CD8-positive, alpha-beta memory T cell (primary cell): ENCODE measurements around the gene SFXN5. TPM values are rescaled to one million over a fixed set of nuclear protein-coding genes. Genes with fewer than 3 reads are reported as not detected.

Experiments used
- CTCF ChIA-PET: fragments of 350-600 bp; sonication (Branson Sonifier 250); formaldehyde crosslinking; loops from one replicate; lab custom pipeline; 2021; ENCODE audit warnings: antibody characterized with exemption; lab: Charles Lee
- POLR2A ChIA-PET: fragments of 350-600 bp; sonication (Branson Sonifier 250); formaldehyde crosslinking; loops from one replicate; lab custom pipeline; 2021; ENCODE audit warnings: antibody characterized with exemption; lab: Charles Lee
- DNase-seq, 5 donors: peaks; one replicate each; pipeline versions ENCODE4 v3.0.0 to v3.0.0-alpha.2; 2020 to 2022; ENCODE audit warnings: mixed read lengths in 1 of 5
- H3K27ac ChIP-seq: one replicate; pipeline ENCODE4 v1.7.0; 2013; ENCODE audit warnings: low read depth, mild to moderate bottlenecking, low read length, moderate library complexity
- H3K27me3 ChIP-seq: 2 replicates; pipeline ENCODE4 v1.7.0; 2013; ENCODE audit warnings: low read length, mild to moderate bottlenecking; ENCODE audit not compliant: insufficient read depth, poor library complexity, severe bottlenecking
- H3K36me3 ChIP-seq: 2 replicates; pipeline ENCODE4 v1.7.0; 2013; ENCODE audit warnings: mild to moderate bottlenecking, low read length, moderate library complexity; ENCODE audit not compliant: insufficient read depth
- H3K4me1 ChIP-seq: 2 replicates; pipeline ENCODE4 v1.7.0; 2013; ENCODE audit warnings: mild to moderate bottlenecking, low read length, moderate library complexity; ENCODE audit not compliant: insufficient read depth
- H3K4me3 ChIP-seq: 2 replicates; pipeline ENCODE4 v1.7.0; 2013; ENCODE audit warnings: mild to moderate bottlenecking, low read length
- H3K9me3 ChIP-seq: 2 replicates; pipeline ENCODE4 v1.7.0; 2013; ENCODE audit warnings: mild to moderate bottlenecking, low read length
- H3K27ac Mint-ChIP-seq, 8 donors: one replicate each; pipeline ENCODE4 v1.8.0; 2020 to 2021; ENCODE audit warnings: mixed read lengths in 8 of 8, mild to moderate bottlenecking in 6 of 8, inconsistent platforms in 3 of 8, moderate library complexity in 3 of 8
- H3K27me3 Mint-ChIP-seq, 2 donors: one replicate each; pipeline ENCODE4 v1.8.0; 2020 to 2021; ENCODE audit warnings: mixed read lengths in 2 of 2, mild to moderate bottlenecking in 1 of 2, moderate library complexity in 1 of 2
- H3K36me3 Mint-ChIP-seq, 3 donors: one replicate each; pipeline ENCODE4 v1.8.0; 2020 to 2021; ENCODE audit warnings: mixed read lengths in 3 of 3, inconsistent platforms in 1 of 3, mild to moderate bottlenecking in 1 of 3
- H3K4me1 Mint-ChIP-seq, 3 donors: one replicate each; pipeline ENCODE4 v1.8.0; 2020 to 2021; ENCODE audit warnings: mixed read lengths in 3 of 3, inconsistent platforms in 1 of 3, mild to moderate bottlenecking in 1 of 3
- H3K4me3 Mint-ChIP-seq, 7 donors: one replicate each; pipeline ENCODE4 v1.8.0; 2020 to 2021; ENCODE audit warnings: mixed read lengths in 7 of 7, mild to moderate bottlenecking in 6 of 7, moderate library complexity in 4 of 7, inconsistent platforms in 2 of 7
- H3K9me3 Mint-ChIP-seq, 5 donors: one replicate each; pipeline ENCODE4 v1.8.0; 2020 to 2022; ENCODE audit warnings: mixed read lengths in 5 of 5, mild to moderate bottlenecking in 3 of 5, moderate library complexity in 2 of 5, inconsistent platforms in 1 of 5
- polyA plus RNA-seq: library from polyadenylated mRNA; unstranded; fragments of 300-500 nt; fragmentation: Illumina TruSeq; gene quantifications from one replicate; pipeline ENCODE4 v1.2.3, GENCODE V29; 2021
- total RNA-seq, 2 experiments: library from RNA; stranded (reverse); gene quantifications; one replicate each; pipeline ENCODE4 v1.2.3, GENCODE V29; 2021

Gene SFXN5
- total and polyA plus RNA-seq, 3 experiments from 2014 or later = 1.8 to 19.1 (median 16.8) TPM

DNA sequence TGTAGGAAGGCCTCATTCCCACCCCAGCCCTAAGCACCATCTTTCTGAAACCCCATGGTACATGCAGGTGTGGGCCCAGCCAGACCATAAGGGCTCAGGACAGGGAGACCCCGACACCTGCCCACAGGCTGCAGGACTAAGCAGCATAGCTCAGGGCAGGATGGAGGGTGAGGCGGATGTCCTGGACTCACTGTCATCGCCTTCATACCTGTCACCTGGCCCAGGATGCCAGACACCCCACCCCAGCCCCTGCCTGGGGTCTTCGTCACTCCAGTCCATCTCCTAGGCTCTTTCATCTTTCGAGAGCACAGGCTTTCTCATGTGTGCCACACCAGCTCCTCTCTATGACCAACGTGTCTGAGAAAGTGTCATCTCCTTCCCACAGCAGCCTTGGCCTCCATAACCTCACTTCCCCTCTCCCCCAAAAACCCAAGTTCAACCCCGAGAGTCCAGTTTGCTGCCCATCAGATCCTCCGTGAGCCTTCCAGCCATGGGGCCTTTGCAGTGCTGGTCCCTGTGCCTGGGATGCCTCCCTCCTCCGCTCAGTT lies 82.7 kb downstream of the SFXN5 start:
- Mint-ChIP-seq H3K9me3 (no peaks in the 10 kb centered on the region), H3K27me3 (no peaks in the 10 kb centered on the region), H3K36me3 (peaks cover 0 to 5% (median 2%) of the 10 kb centered on the region in 3 donors), H3K27ac (no peak overlapping the region), H3K4me1 (no peaks in the 10 kb centered on the region), H3K4me3 (no peak overlapping the region)
- no peaks in the 10 kb centered on the region for H3K9me3 ChIP-seq
- DNase-seq = no peak
- ChIA-PET CTCF (interaction anchor here (1.6 kb wide), 1 partner anchor 188 kb away, joined by 7 read pairs; no protein-coding TSS in a partner anchor), POLR2A (no interaction called here)
- H3K4me3 ChIP-seq = no peak overlapping the region
- H3K36me3 ChIP-seq = no peaks in the 10 kb centered on the region
- H3K4me1 ChIP-seq = no peaks in the 10 kb centered on the region
- H3K27me3 ChIP-seq = no peaks in the 10 kb centered on the region
- no peak overlapping the region for H3K27ac ChIP-seq

DNA sequence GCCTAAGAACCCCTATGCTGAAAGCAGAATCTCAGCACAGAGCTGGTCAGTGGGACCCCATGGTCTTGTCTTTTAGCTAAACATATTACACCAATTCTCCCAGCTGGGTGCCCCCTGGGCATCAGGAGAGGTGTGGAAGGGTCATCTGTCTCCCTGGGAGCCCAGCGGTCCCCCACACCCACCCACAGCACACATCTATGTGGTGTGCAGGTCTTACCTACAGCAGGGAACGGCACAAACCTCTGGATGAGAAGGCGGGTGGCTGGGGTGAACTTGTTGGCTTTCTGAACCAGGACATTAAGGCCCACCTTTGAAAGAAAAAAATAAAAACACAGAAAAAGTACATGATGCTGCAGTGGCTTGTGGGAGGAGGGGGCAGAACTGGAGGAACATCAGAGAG lies 83.5 kb downstream of the SFXN5 start:
- Mint-ChIP-seq H3K4me1 (no peaks in the 10 kb centered on the region), H3K27me3 (no peaks in the 10 kb centered on the region)
- POLR2A ChIA-PET = no interaction called here

DNA sequence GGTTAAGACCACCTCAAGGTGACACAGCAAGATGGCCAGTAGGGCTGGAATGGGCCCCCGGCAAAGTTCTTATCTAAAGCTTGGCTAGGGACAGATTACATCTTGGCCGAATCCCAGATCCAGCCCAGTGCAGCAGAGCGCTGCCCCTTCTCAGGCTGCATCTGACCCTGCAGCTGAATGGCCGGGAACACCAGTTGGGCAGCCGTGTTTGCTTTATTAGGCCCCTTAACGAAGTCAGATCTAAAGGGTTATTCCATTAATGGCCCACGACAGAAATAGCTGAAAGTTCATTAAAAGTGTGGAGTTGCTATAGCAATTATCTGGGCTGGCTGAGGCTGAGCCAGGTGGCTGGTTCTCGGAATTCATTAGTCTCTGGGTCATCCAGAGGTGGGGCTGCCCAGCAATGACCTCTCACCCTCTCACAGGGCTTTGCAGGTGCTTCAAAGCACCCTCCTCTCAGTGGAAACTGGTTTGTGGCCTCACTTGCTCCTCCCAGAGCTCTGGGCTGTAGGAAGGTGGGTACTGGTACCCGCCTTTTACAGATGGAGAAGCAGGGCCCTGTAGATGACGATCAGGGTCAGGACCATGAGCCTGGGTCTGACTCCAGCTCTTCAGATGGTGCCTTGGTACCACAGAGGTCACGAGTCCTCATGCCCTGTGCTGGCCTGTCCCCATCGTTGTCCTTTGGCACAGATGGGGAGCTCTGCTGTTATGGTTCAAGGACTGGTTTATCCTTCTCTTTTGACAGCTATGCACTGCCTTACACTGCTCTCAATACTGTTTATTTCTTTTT lies 85.4 kb downstream of the SFXN5 start:
- Mint-ChIP-seq H3K27ac (no peak overlapping the region), H3K4me3 (no peak overlapping the region), H3K9me3 (no peaks in the 10 kb centered on the region), H3K27me3 (no peaks in the 10 kb centered on the region), H3K36me3 (peaks cover 2 to 5% (median 5%) of the 10 kb centered on the region in 3 donors), H3K4me1 (no peaks in the 10 kb centered on the region)
- Histone ChIP-seq H3K27me3 (no peaks in the 10 kb centered on the region), H3K9me3 (no peaks in the 10 kb centered on the region), H3K4me1 (no peaks in the 10 kb centered on the region), H3K36me3 (no peaks in the 10 kb centered on the region), H3K27ac (no peak overlapping the region), H3K4me3 (no peak overlapping the region)
- DNase-seq = no peak
- POLR2A ChIA-PET = no interaction called here
- CTCF ChIA-PET = interaction anchor here (1.6 kb wide), 2 partner anchors 100 to 191 kb away, joined by 3 to 4 read pairs; no protein-coding TSS in a partner anchor

More for the DNA sequence above, 83.5 kb downstream of the SFXN5 start:
- Mint-ChIP-seq H3K27ac (no peak overlapping the region), H3K36me3 (peaks cover 0 to 5% (median 2%) of the 10 kb centered on the region in 3 donors), H3K4me3 (no peak overlapping the region), H3K9me3 (no peaks in the 10 kb centered on the region)
- H3K4me1 ChIP-seq = no peaks in the 10 kb centered on the region
- H3K36me3 ChIP-seq = no peaks in the 10 kb centered on the region
- DNase-seq = no peak
- no peak overlapping the region for H3K4me3 ChIP-seq
- no peaks in the 10 kb centered on the region for H3K9me3 ChIP-seq
- no peak overlapping the region for H3K27ac ChIP-seq
- H3K27me3 ChIP-seq = no peaks in the 10 kb centered on the region
- CTCF ChIA-PET = interaction anchor here (1.6 kb wide), 1 partner anchor 189 kb away, joined by 7 read pairs; no protein-coding TSS in a partner anchor

DNA sequence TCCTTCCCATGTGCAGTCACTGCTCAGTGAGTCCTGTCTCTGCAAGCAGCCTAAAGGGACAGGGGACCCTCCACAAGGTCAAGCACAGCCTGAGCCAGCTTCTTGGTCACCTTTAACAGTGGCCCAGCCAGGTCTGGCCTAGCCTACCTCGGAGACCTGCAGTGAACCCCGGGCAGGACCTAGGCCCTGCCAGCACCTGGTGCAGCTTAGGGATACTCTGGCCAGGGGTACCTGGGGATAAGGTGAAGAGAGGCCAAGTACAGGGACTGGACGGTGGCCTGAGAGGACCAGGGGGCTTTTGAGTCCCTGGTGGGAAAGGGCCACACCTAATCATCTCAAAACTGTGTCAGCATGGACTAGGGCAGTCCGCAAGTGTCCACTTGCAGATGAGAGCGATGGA lies 86.4 kb downstream of the SFXN5 start:
- Mint-ChIP-seq H3K4me3 (no peak overlapping the region), H3K36me3 (peaks cover 2 to 5% (median 5%) of the 10 kb centered on the region in 3 donors), H3K4me1 (no peaks in the 10 kb centered on the region), H3K27me3 (no peaks in the 10 kb centered on the region), H3K27ac (peak overlapping the region in 1 of 8 donors; percentile 83), H3K9me3 (no peaks in the 10 kb centered on the region)
- Histone ChIP-seq H3K27ac (no peak overlapping the region), H3K4me1 (no peaks in the 10 kb centered on the region), H3K9me3 (no peaks in the 10 kb centered on the region), H3K27me3 (no peaks in the 10 kb centered on the region), H3K4me3 (no peak overlapping the region), H3K36me3 (no peaks in the 10 kb centered on the region)
- ChIA-PET CTCF (interaction anchor here (0.9 to 1.1 kb wide), 3 partner anchors 8 to 192 kb away, joined by 3 to 4 read pairs (median 4); no protein-coding TSS in a partner anchor), POLR2A (no interaction called here)
- no peak for DNase-seq

DNA sequence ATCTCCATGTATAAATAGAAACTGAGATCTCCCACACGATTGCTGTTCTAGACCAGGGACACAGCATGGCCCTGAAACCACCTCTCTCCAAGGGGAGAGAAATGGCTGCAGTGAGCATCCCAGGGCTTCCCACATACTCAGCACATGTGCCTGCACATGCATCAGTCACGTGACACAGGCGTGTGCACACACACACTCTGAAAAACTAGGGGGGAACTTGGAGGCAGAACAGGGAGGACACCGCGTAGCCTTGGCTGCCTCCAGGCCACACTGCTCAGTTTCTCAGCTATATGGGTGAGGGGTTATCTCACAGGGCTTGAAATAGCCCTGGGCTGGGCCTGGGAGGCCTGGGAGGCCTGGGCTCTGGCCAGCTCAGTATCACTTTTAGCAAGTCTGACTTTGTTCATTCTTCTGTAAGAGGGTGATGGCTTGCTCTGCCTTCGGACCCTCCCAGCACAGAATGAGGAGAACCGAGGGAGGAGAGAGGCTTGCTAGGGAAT lies 87.3 kb downstream of the SFXN5 start:
- H3K27me3 ChIP-seq = no peaks in the 10 kb centered on the region
- no peaks in the 10 kb centered on the region for H3K9me3 ChIP-seq
- no peak overlapping the region for H3K27ac Mint-ChIP-seq
- H3K4me1 Mint-ChIP-seq = no peaks in the 10 kb centered on the region
- no peaks in the 10 kb centered on the region for H3K36me3 ChIP-seq
- no peak for DNase-seq
- H3K27me3 Mint-ChIP-seq = no peaks in the 10 kb centered on the region
- H3K9me3 Mint-ChIP-seq = no peaks in the 10 kb centered on the region
- no peaks in the 10 kb centered on the region for H3K4me1 ChIP-seq
- POLR2A ChIA-PET = no interaction called here
- H3K4me3 Mint-ChIP-seq = no peak overlapping the region
- H3K4me3 ChIP-seq = no peak overlapping the region
- CTCF ChIA-PET = interaction anchor here (0.9 to 1.1 kb wide), 3 partner anchors 9 to 193 kb away, joined by 3 to 4 read pairs (median 4); no protein-coding TSS in a partner anchor
- peaks cover 2 to 5% (median 3%) of the 10 kb centered on the region in 3 donors for H3K36me3 Mint-ChIP-seq
- H3K27ac ChIP-seq = no peak overlapping the region

DNA sequence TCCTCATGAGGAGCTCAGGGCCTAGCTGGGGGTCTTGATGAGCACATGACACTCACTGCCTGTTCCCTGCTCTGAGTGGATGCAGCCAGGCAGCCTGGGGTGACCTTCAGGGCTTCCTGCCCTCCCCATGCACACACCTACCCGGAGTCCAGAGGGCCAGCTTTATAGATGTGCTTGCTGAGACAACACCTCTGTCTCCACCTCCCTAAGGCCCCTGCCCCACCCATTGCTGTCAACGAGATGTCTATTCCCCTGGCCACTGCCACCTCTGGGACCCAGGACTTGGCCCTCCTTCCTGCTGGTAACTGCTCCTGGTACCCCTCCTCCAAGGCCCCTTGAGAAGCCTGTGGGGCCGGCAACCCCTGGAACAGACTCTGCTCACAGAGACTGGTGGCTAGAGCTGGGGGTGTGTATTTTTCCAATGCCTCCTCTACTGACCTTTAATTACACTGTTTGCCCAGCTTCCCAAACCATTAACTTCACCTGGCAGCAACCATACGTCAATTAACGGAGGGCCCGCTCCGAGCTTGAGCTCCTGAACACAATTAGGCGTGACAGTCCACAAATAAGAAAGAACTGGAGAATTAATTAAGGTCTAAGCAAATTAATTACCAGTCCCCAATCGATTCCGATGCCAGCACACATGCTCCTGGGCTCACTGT lies 87.9 kb downstream of the SFXN5 start:
- POLR2A ChIA-PET = no interaction called here
- H3K4me3 ChIP-seq = no peak overlapping the region
- Mint-ChIP-seq H3K27me3 (no peaks in the 10 kb centered on the region), H3K36me3 (peaks cover 0 to 5% (median 2%) of the 10 kb centered on the region in 3 donors), H3K9me3 (no peaks in the 10 kb centered on the region), H3K27ac (no peak overlapping the region), H3K4me3 (no peak overlapping the region), H3K4me1 (no peaks in the 10 kb centered on the region)
- CTCF ChIA-PET = no interaction called here
- no peaks in the 10 kb centered on the region for H3K27me3 ChIP-seq
- H3K27ac ChIP-seq = no peak overlapping the region
- H3K9me3 ChIP-seq = no peaks in the 10 kb centered on the region
- no peak for DNase-seq
- no peaks in the 10 kb centered on the region for H3K4me1 ChIP-seq
- no peaks in the 10 kb centered on the region for H3K36me3 ChIP-seq

DNA sequence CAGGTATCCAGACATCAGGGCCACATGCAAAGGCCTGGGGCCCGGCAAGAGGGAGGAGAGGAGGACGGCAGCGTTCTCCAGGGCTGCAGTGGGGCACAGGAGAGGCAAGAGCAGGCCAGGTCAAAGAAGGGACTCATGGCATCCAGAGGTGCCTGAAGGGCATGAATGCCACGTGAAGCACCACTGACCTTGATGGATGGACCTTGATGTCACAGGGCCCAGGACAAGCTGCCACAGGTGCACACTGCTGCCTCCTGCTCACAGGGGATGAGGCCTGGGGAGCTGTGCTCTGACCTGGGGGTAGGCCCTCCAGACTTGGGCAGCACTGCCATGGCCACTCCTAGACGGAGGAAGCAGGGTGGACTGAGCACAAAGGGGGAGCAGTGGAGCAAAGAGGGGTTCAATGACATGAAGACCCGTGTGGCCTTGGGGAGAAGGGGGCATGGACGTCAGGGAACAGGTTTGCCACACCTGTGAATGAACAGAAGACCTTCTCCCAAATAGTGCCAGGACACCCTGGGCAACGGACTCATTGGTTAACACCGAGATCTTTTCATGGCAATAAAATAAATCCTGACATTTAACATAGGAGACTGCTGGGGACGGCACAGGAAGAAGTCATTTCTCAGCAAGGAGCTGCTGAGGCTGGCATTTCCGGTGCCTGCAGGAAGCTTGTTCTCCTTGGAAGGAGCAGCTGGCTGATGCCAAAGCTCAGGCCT lies 88.6 kb downstream of the SFXN5 start:
- POLR2A ChIA-PET = no interaction called here
- Mint-ChIP-seq H3K4me3 (no peak overlapping the region), H3K27ac (no peak overlapping the region), H3K4me1 (no peaks in the 10 kb centered on the region), H3K9me3 (no peaks in the 10 kb centered on the region), H3K27me3 (no peaks in the 10 kb centered on the region), H3K36me3 (peaks cover 0 to 5% (median 2%) of the 10 kb centered on the region in 3 donors)
- Histone ChIP-seq H3K36me3 (no peaks in the 10 kb centered on the region), H3K4me1 (no peaks in the 10 kb centered on the region), H3K4me3 (no peak overlapping the region), H3K9me3 (no peaks in the 10 kb centered on the region), H3K27ac (no peak overlapping the region), H3K27me3 (no peaks in the 10 kb centered on the region)
- no peak for DNase-seq
- CTCF ChIA-PET = no interaction called here
